H54 (cell line): ENCODE results near the gene CLCN6.

Source experiments
- DNase-seq: peaks from one replicate; pipeline ENCODE4 v3.0.0; 2011; ENCODE audit warnings: low spot score, mixed read lengths; ENCODE audit not compliant: insufficient read length
- FAIRE-seq: peaks from 3 replicates; lab custom pipeline; 2011; peaks lifted over from hg19 to GRCh38; lab: Jason Lieb, UNC
- POLR2A ChIP-seq: IDR thresholded peaks from 2 replicates; pipeline ENCODE4 v1.6.1; 2011; ENCODE audit warnings: low read depth, mild to moderate bottlenecking, low read length

CLCN6 gene

DNA sequence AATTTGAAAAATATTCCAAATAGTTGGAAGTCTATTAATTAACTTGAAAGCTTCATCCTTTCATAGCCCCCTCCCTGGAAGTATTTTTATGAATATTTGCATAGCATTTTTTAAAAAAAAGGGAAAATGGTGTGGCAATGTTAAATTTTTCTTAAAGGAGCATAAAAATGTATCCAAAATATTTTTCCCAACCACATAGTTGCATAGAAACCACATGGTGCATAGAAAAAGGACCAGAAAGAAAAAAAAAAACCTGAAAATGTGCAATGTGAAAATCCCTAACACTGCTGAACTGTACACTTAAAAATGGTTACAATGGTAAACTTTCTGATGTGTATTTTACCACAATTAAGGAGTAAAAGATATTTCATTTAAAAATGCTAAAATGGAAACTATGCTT is 36.0 kb upstream of the CLCN6 start:
- TF ChIP-seq POLR2A: no peak
- DNase-seq (no peak), FAIRE-seq (no peak)

DNA sequence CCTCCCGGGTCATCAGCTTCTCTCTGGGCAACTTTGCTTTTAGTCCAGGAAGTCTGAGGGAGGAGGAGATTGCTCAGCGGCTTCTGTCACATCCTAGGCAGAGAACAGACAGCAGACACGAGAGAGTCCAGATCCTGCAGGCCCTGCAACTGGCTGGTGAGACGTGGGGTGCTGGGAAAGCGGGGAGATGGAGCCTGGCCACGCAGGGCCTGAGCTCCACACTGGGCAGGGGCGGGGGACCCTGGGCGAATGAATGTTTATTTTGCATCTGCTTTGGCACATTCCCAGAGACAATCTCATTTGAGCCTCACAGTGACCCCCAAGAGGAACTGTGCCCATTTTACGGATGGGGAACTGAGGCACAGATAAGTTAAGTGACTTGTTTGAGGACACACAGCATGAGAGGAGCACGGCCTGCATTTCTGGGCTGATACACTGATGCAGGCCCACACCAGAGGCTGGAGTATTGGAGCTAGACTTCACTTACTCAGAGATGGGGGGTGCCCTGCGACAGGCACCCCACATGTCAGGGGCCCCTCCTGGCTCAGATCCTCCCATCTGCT is 34.4 kb upstream of the CLCN6 start:
- DNase-seq (no peak), FAIRE-seq (no peak)
- no peak for TF ChIP-seq POLR2A

DNA sequence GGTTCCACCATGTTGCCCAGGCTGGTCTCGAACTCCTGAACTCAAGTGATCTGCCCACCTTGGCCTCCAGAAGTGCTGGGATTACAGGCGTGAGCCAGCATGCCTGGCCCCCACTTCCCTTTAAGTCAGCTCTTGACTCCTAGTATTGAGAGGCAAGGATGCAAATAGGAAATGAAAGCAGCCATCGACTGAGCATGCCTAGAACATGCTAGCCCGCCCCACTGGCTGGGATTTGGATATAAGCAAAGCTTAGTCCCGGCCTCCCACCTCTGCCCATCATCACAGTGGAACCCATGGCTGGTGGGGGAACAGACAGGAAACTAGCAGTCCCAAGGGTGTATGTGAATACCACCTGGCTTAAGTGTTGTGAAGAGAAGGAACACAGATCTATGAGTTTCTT is 33.5 kb upstream of the CLCN6 start:
- FAIRE-seq (no peak), DNase-seq (no peak)
- TF ChIP-seq POLR2A: no peak

DNA sequence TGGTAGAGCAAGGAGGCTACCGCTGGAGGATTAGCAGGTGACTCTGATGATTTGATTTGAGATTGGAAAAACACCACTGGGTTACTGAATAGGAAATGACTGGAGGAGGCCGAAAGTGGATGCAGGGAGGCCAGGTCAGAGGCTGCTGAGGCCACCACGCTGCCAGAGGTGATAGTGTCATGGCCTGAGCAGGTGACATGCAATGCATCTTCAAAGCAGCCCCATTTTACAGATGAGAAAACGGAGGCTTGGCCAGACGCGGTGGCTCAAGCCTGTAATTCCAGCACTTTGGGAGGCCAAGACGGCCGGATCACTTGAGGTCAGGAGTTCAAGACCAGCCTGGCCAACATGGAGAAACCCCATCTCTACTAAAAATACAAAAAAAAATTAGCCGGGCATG is 31.2 kb upstream of the CLCN6 start:
- DNase-seq (no peak), FAIRE-seq (no peak)
- no peak for TF ChIP-seq POLR2A

DNA sequence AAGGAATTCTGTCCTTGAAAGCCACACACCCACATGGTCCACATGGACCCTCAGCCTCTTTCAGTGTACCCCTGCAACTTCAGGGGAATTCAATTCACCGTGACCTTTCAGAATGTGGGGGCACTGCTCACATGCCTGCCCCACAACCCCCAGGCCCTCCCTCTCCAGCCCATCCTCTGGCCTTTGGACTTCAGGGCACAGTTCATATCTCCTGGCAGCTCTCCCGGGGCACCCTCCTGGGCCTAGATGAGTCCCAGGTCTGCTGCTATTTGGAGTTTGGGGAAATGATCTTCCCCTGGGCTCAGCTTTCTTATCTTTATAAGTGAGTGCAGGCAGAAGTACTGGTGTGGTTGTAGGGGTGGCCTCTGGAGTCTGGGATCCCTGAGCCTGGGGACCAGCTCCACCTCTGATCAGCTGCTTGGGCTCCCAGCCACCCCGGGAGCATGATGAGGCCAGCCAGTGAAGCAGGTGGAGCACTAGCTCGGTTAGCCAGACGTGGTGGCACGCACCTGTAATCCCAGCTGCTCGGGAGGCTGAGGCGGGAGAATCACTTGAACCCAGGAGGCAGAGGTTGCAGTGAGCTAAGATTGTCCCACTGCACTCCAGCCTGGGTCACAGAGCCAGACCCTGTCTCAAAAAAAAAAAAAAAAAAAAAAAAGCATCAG is 28.2 kb upstream of the CLCN6 start:
- TF ChIP-seq POLR2A: no peak
- DNase-seq (no peak), FAIRE-seq (no peak)

DNA sequence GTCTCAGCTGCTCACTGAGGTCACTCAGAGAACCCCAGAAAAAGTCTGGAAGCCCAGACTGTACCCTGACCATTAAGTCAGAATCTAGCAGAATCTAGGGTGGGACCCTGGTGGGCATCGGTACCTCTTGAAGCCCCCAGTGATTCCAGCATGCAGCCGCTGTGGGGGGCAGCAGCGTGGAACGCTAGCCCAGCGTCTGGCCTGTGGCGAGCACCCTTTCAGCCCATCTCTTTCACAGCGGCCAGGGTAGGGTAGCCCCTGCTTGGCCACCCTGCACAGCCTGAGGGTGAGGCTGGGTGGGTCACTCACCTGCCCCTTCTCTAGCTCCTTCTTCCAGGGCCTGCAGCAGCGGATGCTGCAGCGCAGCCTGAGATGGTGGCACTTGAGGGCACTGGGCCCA is 27.7 kb upstream of the CLCN6 start:
- FAIRE-seq: no peak
- TF ChIP-seq POLR2A: no peak
- no peak for DNase-seq

DNA sequence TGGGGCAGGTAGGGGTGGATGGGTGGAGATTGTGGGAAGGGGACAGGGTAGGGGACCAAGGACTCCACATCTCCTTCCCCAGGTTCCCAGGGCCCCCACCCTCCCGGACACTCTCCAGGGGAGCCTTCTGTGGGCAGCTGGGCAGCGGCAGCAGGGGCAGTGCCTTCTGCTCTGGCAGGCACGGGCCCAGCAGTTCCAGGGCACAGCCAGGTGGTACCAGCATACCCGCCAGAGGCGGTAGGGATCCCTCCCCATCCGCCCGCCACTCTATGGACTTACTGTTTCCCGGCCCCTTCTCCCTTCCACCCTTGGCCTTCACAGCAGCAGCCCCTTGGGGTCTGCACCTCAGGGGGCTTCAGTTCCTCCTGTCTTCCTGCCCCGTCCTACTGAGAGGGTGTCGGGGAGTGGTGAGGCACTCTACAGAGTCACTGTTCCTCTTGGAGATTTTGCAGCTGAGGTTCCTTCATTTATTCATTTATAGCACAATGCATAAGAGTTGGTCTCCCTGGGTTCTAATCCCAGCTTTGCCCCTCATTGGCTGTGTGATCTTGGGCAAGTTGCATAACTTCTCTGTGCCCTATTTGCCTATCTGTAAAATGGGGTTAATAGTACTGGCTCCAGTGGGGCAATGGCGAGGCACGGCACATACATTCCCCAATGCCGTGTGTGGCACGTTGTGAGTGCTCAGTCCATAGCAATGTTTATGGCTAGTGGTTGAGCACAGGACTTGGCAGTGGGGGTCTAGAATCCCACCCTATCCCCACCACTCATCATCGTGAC is 27.0 kb upstream of the CLCN6 start:
- no peak for TF ChIP-seq POLR2A
- DNase-seq (no peak), FAIRE-seq (no peak)

DNA sequence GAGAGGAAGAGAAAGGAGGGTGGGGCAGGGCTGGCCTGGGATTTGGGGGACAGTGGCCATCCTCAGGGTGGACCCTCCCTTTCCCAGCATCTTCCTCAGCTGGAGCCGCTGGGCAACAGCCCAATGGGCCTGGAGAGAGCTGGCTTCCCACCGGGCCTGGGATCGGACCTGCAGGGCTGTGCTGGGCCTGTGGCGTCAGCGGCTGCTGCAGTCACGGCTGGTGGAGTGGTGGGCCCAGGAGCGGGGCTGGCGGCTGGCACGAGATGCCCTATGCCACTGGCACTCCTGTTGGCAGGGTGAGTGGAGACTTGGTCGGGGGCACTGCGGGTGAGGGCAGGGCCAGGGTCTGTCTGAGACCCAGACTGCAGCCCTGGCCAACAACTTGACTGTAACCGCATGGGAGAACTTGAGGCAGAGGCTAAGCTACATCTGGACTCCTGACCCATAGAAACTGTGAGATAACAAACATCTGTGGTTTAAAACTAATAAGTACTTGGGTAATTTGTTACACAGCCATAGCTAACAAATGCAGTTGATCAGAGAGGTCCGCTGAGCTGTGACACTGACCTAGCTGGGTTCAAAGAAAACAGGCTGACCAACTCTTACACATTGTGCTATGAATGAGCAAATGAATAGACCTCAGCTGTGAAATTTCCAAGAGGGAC is 26.1 kb upstream of the CLCN6 start:
- DNase-seq (no peak), FAIRE-seq (no peak)
- TF ChIP-seq POLR2A: no peak

DNA sequence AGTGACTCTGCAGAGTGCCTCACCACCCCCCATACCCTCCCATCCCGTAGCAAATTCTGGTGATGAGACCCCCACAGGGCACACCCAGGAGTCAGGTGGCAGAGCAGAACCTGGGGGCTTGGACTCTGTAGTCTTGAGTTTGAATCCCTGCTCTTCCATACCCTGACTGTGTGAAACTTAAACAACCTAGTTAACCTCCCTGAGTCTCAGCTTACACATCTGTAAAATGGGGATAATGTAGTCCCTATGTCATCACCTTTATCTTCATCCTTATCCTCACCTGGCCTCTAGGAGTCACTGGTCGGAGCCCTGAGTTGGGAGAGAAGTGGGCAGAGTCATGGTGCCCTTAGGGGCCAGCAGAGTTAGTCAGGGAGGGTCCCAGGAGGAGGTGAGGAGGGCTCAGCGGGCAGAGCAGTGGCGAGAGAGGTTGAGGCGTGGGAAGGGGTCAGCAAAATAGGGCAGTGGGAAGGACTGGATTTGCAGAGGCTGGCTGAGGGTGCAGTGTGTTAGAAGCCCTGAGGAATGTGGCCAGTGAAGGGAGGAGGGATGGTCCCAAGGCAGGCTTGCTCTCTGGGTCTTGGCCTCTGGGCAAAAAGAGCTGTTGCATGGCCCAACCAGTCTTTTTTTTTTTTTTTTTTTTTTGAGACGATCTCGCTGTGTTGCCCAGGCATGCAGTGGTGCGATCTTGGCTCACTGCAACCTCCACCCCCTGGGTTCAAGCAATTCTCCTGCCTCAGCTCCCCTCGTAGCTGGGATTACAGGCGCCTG is 25.4 kb upstream of the CLCN6 start:
- FAIRE-seq (no peak), DNase-seq (no peak)
- no peak for TF ChIP-seq POLR2A

DNA sequence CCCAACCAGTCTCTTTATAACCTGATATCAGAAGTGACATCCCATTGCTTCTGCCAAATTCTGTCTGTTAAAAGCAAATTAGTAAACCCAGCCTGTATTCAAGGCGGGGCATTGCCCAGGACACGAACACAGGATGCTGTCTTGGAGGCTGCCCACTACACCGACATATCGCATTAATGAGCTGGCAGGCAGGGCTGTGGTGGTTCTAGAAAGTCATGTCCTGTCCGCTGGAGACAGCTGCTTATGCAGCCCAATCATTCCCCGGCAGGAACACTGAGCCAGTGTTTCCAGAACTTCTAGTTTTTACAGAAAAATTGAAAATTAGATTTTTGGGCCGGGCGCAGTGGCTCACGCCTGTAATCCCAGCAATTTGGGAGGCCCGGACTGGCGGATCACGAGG is 24.7 kb upstream of the CLCN6 start:
- DNase-seq (no peak), FAIRE-seq (no peak)
- no peak for TF ChIP-seq POLR2A

DNA sequence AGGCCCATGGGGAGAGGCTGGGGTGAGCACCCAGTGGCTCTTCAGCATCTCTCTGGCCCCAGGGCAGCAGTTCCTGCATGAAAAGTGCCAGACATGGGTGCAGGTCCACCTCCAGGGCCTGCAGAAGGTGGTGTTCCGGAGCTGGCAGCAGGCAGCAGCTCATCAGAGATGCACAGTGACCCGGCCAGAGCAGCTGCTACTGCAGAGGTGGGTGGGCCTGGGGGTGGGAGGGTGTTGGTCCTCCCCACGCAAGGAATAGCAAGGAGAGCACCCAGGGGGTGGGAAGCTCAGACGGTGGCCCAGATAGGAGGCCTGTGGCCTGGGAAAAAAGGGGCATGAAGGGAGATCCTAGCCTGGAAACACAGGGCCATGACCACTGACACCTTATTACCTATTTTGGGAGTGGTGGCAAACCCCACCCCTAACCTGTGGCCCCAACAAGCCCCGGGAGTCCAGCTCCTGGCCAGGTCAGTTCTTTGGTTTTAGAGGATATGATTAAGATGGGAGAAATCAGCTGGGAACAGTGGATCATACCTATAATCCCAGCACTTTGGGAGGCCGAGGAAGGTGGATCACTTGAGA is 23.8 kb upstream of the CLCN6 start:
- DNase-seq: no peak
- FAIRE-seq: no peak
- TF ChIP-seq POLR2A: no peak

DNA sequence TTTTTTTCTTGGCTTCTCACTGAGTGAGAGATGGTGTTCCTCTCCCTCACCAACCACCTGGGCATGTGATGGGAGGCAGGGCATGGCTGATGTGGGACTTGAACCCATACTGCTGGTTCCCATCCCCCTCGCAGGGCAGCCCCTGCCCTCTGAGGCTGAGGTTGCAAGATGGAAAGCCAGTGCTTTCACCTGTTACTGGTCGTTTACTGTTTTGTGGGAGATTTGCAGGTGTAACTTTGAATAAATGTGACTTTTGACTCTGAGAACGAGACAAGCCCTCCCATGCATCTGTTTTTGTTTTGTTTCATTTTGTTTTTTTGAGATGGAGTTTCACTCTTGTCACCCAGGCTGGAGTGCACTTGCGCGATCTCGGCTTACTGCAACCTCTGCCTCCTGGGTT is 22.4 kb upstream of the CLCN6 start:
- DNase-seq: no peak
- FAIRE-seq: no peak
- no peak for TF ChIP-seq POLR2A
